ENCODE measurements around the gene MYO3B.

DNA sequence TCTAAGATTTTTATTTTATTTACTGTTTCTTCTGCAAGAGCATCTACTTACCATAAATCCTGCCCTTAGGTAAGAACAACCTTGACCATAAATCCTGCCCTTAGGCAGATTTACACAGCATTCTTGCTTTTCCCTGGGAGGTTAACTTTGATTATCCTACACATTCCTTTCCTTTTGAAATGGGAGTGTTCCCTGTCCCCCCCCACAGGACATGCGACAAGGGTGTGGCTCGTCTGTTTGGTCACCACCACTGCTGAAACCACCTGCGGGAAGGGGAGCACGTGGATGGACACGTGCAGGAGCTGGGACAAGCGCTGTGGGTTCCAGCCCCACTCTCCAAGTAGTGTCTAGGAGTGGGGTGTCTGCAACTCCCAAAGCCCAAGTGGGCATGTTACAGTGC is 297.9 kb downstream of the MYO3B start:
- TF ChIP-seq POLR2AphosphoS5 (IDR thresholded peaks at IDR 0.05; ENCODE audit: borderline replicate concordance, low read depth, low read length) (no peak), FOXP2 (optimal IDR thresholded peaks at IDR 0.05; ENCODE audit: control extremely low read depth, extremely low read length, insufficient read depth) (no peak)
